A549 (cell line): ENCODE results near the gene LAMP2. TPM values are rescaled to one million over a fixed set of nuclear protein-coding genes. Genes with fewer than 3 reads are reported as not detected.

Source experiments
- ATAC-seq, 2 experiments: fragments of 200-7000 bp in 1 of 2; fragments of >200 bp in 1 of 2; cut with Nextera tagmentation in 1 of 2; cut with Tn5 transposase in 1 of 2; 3 replicates each; pipeline versions ENCODE4 v1.8.0 to v1.9.1; 2018 to 2020; ENCODE audit warnings: mild to moderate bottlenecking in 1 of 2, moderate library complexity in 1 of 2
- CTCF ChIA-PET: fragments of 300-600 bp; sonication (Branson Sonifier 250); formaldehyde crosslinking; extraction: SDS; loops from one replicate; lab custom pipeline; 2021; ENCODE audit warnings: antibody characterized with exemption, inconsistent platforms; lab: Yijun Ruan, JAX
- POLR2A ChIA-PET: fragments of 350-600 bp; formaldehyde crosslinking; extraction: SDS; loops from one replicate; lab custom pipeline; 2021; ENCODE audit warnings: antibody characterized with exemption, inconsistent platforms; lab: Yijun Ruan, JAX
- DNase-seq, 2 experiments: peaks; one replicate each; pipeline versions ENCODE4 v3.0.0 to v3.0.0-alpha.2; 2011 to 2016; ENCODE audit warnings: low read depth in 1 of 2, low spot score in 1 of 2
- FAIRE-seq: peaks from 2 replicates; lab custom pipeline; 2011; peaks lifted over from hg19 to GRCh38; lab: Jason Lieb, UNC
- H3K27ac ChIP-seq, 2 experiments: fragments of >200 bp; sonication (Bioruptor Twin); formaldehyde crosslinking; 3 replicates each; pipeline ENCODE4 v1.5.1; 2016 to 2017
- H3K4me1 ChIP-seq: fragments of >200 bp; sonication (Bioruptor Twin); formaldehyde crosslinking; 3 replicates; pipeline ENCODE4 v1.6.1; 2016
- H3K4me2 ChIP-seq: fragments of >200 bp; sonication (Bioruptor Twin); formaldehyde crosslinking; 3 replicates; pipeline ENCODE4 v1.6.1; 2016
- H3K4me3 ChIP-seq: fragments of >200 bp; sonication (Bioruptor Twin); formaldehyde crosslinking; 3 replicates; pipeline ENCODE4 v1.5.1; 2016
- H3K9me3 ChIP-seq: fragments of >200 bp; sonication (Bioruptor Twin); formaldehyde crosslinking; 3 replicates; pipeline ENCODE4 v1.6.1; 2016
- ATOH8 ChIP-seq: fragments of 250-450 bp; sonication (Bioruptor Pico); IDR thresholded peaks from 2 replicates; pipeline ENCODE4 v1.5.0; 2020; ENCODE audit warnings: low read depth, mild to moderate bottlenecking, moderate library complexity
- BCL3 ChIP-seq: fragments of >200 bp; sonication (Bioruptor Twin); formaldehyde crosslinking; IDR thresholded peaks from 3 replicates; pipeline ENCODE4 v1.6.1; 2016
- CEBPB ChIP-seq, 2 experiments: fragments of >200 bp in 1 of 2; sonication (Bioruptor Twin) in 1 of 2; formaldehyde crosslinking in 1 of 2; IDR thresholded peaks; 2 replicates each; pipeline ENCODE4 v1.6.1; 2012 to 2016
- E2F6 ChIP-seq: IDR thresholded peaks from 2 replicates; pipeline ENCODE4 v1.6.1; 2012; ENCODE audit warnings: low read depth, borderline replicate concordance
- EHF ChIP-seq: fragments of 250-450 bp; sonication (Bioruptor Pico); IDR thresholded peaks from 2 replicates; pipeline ENCODE4 v1.5.0; 2020; ENCODE audit warnings: mild to moderate bottlenecking
- EHMT2 ChIP-seq: fragments of 200-600 bp; sonication (generic); IDR thresholded peaks from 2 replicates; pipeline ENCODE4 v1.6.1; 2016; ENCODE audit warnings: antibody characterized with exemption, low read depth, mild to moderate bottlenecking, moderate library complexity
- FOSB ChIP-seq: fragments of 250-450 bp; sonication (Bioruptor Pico); IDR thresholded peaks from 2 replicates; pipeline ENCODE4 v1.5.0; 2020; ENCODE audit warnings: mild to moderate bottlenecking, moderate library complexity
- FOXS1 ChIP-seq: fragments of 250-450 bp; sonication (Bioruptor Pico); IDR thresholded peaks from 2 replicates; pipeline ENCODE4 v1.5.0; 2020; ENCODE audit warnings: mild to moderate bottlenecking, moderate library complexity
- GATA3 ChIP-seq: IDR thresholded peaks from 2 replicates; pipeline ENCODE4 v1.6.1; 2012; ENCODE audit warnings: borderline replicate concordance
- KDM5A ChIP-seq: fragments of 200-600 bp; sonication (generic); IDR thresholded peaks from 2 replicates; pipeline ENCODE4 v1.6.1; 2016; ENCODE audit warnings: antibody characterized with exemption, mild to moderate bottlenecking
- MYC ChIP-seq: IDR thresholded peaks from 2 replicates; pipeline ENCODE4 v1.6.1; 2012; ENCODE audit warnings: mild to moderate bottlenecking, inconsistent platforms, low read length, improper control_type of control experiment, borderline replicate concordance
- NFE2L2 ChIP-seq: fragments of 150-350 bp; conservative IDR thresholded peaks from 2 replicates; pipeline ENCODE4 v1.6.1; 2014; ENCODE audit warnings: low read length
- NPAS2 ChIP-seq: fragments of 250-450 bp; sonication (Bioruptor Pico); IDR thresholded peaks from 2 replicates; pipeline ENCODE4 v1.8.0; 2022; ENCODE audit warnings: mild to moderate bottlenecking, moderate library complexity, borderline replicate concordance
- POLR2AphosphoS2 ChIP-seq: conservative IDR thresholded peaks from 2 replicates; pipeline ENCODE4 v1.6.1; 2012; ENCODE audit warnings: low read length, improper control_type of control experiment, inconsistent platforms
- RAD21 ChIP-seq, 2 experiments: fragments of >200 bp in 1 of 2; sonication (Bioruptor Twin) in 1 of 2; formaldehyde crosslinking in 1 of 2; IDR thresholded peaks in 1 of 2; conservative IDR thresholded peaks in 1 of 2; 2 replicates in 1 of 2; 3 replicates in 1 of 2; pipeline ENCODE4 v1.6.1; 2012 to 2018; ENCODE audit warnings: inconsistent platforms in 1 of 2
- RNF2 ChIP-seq: fragments of 200-600 bp; sonication (generic); IDR thresholded peaks from 2 replicates; pipeline ENCODE4 v1.6.1; 2016; ENCODE audit warnings: low read depth, mild to moderate bottlenecking, antibody characterized with exemption, moderate library complexity, borderline replicate concordance
- SMC3 ChIP-seq: fragments of >200 bp; sonication (Bioruptor Twin); formaldehyde crosslinking; IDR thresholded peaks from 3 replicates; pipeline ENCODE4 v1.6.1; 2018; ENCODE audit warnings: inconsistent platforms
- ZC3H11A ChIP-seq: fragments of 450-650 bp; IDR thresholded peaks from 2 replicates; pipeline ENCODE4 v1.6.1; 2014; ENCODE audit warnings: antibody characterized with exemption, mild to moderate bottlenecking
- ZSCAN20 ChIP-seq: fragments of 250-450 bp; sonication (Bioruptor Pico); IDR thresholded peaks from 2 replicates; pipeline ENCODE4 v1.8.0; 2022; ENCODE audit warnings: mild to moderate bottlenecking, moderate library complexity
- WGBS: methylation state at CpG from one replicate; pipeline ENCODE4 v1.1.6; 2017; ENCODE audit errors: missing lambda C conversion rate; 5-methylcytosine and 5-hydroxymethylcytosine counted together
- polyA plus RNA-seq, 4 experiments: library from polyadenylated mRNA; depleted of rRNA in 3 of 4; stranded (reverse); fragments of >200 nt; fragmentation: RNase III in 1 of 4; extraction: RNeasy Plus Mini Kit Qiagen cat#74134 plus additional on column Dnase treatment in 1 of 4; gene quantifications; 2 replicates in 3 of 4; 3 replicates in 1 of 4; pipeline ENCODE4 v1.2.3, GENCODE V29; 2011 to 2017
- TF ChIP-seq, protein P1 (sequence below): fragments of >200 bp; sonication (Bioruptor Twin); formaldehyde crosslinking; IDR thresholded peaks from 3 replicates; pipeline ENCODE4 v1.5.1; 2016

LAMP2 gene
- polyA plus RNA-seq, 2 of the 4 experiments (the other 2 are of a cell fraction), result 76.9 to 79.5 TPM

- 56% methylated on average over 5 of the region's 5 CpGs for WGBS
- ChIA-PET POLR2A (no interaction called here), CTCF (interaction anchor here (0.6 to 2.9 kb wide), 3 partner anchors 12 to 438 kb away, joined by 3 to 13 read pairs (median 3); no protein-coding TSS in a partner anchor)
- TF ChIP-seq POLR2AphosphoS2 (no peak), SMC3 (no peak), EHF (no peak), GATA3 (no peak), NPAS2 (CRISPR knock-in tag) (no peak), E2F6 (no peak), EHMT2 (no peak), MYC (no peak)
- no peak for FAIRE-seq
- DNase-seq, result no peak
- Histone ChIP-seq H3K9me3 (no peaks in the 10 kb centered on the region), H3K4me2 (no peak overlapping the region), H3K4me3 (no peak overlapping the region), H3K4me1 (no peaks in the 10 kb centered on the region), H3K27ac (no peak overlapping the region)
- ATAC-seq, result no peak
Observed at GRCh38 chrX:120453985-120454384, 15.1 kb downstream of the LAMP2 start.

DNA sequence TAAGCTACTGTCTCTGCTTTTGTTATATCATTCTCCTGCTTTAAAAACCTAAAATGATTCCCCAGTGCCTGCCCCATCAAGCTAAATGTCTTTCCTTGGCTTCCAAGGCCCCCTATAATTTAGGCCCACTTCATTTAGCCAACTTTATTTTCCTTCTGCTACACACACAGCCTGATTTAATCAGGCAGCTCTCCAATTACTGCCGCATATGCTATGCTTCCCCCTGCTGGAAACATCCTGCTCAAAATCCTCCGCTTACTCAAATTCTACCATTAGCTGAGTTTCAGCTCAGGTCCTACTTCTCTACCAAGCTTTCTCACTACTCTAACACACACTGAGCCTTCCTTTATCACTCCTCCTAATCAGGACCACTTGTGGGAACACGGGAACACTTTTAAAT is 17.0 kb downstream of the LAMP2 start:
- peak; percentile 8 to 22 for DNase-seq
- 60% methylated on average over 3 of the region's 3 CpGs for WGBS
- ATAC-seq, result peak; percentile 54 to 70; a peak in 4 of 6 replicates

More for the DNA sequence above, 17.0 kb downstream of the LAMP2 start:
- H3K4me1 ChIP-seq, result no peaks in the 10 kb centered on the region
- H3K4me2 ChIP-seq, result no peak overlapping the region
- FAIRE-seq, result no peak
- H3K9me3 ChIP-seq, result no peaks in the 10 kb centered on the region
- H3K4me3 ChIP-seq, result no peak overlapping the region
- TF ChIP-seq RAD21 (conservative IDR thresholded peaks at IDR 0.05 in 1 of 2, IDR thresholded peaks at IDR 0.05 in 1 of 2) (no peak), NFE2L2 (no peak), FOXS1 (CRISPR knock-in tag) (no peak), ZSCAN20 (CRISPR knock-in tag) (no peak), BCL3 (no peak), FOSB (CRISPR knock-in tag) (no peak), ZC3H11A (no peak), ATOH8 (CRISPR knock-in tag) (no peak), SMC3 (0 out of 3 replicates have a peak, but pooled peaks have one; percentile 6), CEBPB (IDR thresholded peaks at IDR 0.05) (no peak), RNF2 (no peak), KDM5A (no peak)
- TF ChIP-seq, protein P1, sequence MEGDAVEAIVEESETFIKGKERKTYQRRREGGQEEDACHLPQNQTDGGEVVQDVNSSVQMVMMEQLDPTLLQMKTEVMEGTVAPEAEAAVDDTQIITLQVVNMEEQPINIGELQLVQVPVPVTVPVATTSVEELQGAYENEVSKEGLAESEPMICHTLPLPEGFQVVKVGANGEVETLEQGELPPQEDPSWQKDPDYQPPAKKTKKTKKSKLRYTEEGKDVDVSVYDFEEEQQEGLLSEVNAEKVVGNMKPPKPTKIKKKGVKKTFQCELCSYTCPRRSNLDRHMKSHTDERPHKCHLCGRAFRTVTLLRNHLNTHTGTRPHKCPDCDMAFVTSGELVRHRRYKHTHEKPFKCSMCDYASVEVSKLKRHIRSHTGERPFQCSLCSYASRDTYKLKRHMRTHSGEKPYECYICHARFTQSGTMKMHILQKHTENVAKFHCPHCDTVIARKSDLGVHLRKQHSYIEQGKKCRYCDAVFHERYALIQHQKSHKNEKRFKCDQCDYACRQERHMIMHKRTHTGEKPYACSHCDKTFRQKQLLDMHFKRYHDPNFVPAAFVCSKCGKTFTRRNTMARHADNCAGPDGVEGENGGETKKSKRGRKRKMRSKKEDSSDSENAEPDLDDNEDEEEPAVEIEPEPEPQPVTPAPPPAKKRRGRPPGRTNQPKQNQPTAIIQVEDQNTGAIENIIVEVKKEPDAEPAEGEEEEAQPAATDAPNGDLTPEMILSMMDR, result peak; percentile 23; the same call in 2 of the 3 replicates
- ChIA-PET POLR2A (interaction anchor here (0.7 to 1.2 kb wide), 2 partner anchors 191 to 201 kb away, joined by 5 to 7 read pairs; partner anchors contain the start of gene ZBTB33), CTCF (interaction anchor here (0.6 to 2.9 kb wide), 13 partner anchors 11 to 472 kb away, joined by 3 to 13 read pairs (median 3); no protein-coding TSS in a partner anchor)
- H3K27ac ChIP-seq, result no peak overlapping the region
